ENCODE results near the gene EFR3B. TPM values are rescaled to one million over a fixed set of nuclear protein-coding genes. Genes with fewer than 3 reads are reported as not detected.

Gene EFR3B
- total and polyA plus RNA-seq, 2 of the 13 experiments (the other 11 are each of a cell fraction or from before 2014, with no cell fraction given), result 0.42 TPM

DNA sequence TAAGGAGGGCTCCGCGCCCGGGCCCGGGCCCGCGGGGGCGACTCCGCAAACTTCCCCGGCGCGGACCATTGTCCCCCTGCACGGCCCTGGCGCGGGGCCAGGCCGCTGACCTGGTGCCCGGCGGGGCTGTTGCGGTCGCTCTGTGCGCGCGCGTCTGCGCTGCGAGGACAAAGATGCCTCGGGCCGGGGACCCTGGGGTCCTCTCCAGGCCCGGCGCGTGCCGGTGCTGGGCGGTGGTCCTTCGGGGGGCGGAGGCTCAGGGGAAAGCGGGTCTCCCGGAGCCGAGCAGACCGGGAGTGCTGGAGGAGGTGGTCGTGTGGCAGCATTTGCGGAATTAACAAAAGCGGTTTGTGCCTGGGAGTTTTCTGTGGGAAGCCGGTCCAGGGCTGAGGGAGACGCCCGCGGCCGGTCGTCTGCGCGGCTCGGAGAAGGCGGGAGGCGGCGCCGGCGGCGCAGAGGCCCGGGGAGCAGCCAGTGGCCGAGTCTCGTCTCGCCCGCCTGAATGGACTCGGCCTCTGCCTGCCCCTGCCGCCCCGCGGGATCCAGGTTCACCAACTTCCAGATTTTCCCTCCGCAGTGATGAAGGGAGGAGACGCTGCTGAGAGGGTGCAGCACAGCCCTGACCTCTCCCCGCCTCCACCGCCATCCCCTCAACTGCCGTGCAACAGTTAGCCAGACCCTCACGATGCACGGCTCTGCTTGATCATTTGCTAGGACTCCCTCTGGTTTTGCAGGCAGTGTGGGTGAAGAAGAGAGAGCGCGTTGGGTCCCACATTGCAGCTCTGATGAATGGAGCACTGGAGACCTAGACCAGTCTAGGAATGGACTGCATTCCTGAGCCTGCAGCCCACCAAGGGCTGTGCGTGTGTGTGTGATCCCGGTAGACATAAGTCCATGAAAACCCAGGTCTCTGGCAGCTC, 705 bp downstream of the EFR3B start (continued):
- TF ChIP-seq ZNF790 (CRISPR knock-in tag; IDR thresholded peaks at IDR 0.05; ENCODE audit: borderline replicate concordance) (no peak), ZNF709 (CRISPR knock-in tag; IDR thresholded peaks at IDR 0.05) (peak; percentile 44; the same call in 1 of the 2 replicates), DPF2 (CRISPR knock-in tag; IDR thresholded peaks at IDR 0.05; ENCODE audit: borderline replicate concordance, low read depth) (no peak), MXD4 (CRISPR knock-in tag; IDR thresholded peaks at IDR 0.05) (peak; percentile 30; the same call in 1 of the 2 replicates), ZNF160 (CRISPR knock-in tag; IDR thresholded peaks at IDR 0.05) (no peak), BRD4 (CRISPR knock-in tag; IDR thresholded peaks at IDR 0.05) (no peak)
- TF ChIP-seq, protein P1, sequence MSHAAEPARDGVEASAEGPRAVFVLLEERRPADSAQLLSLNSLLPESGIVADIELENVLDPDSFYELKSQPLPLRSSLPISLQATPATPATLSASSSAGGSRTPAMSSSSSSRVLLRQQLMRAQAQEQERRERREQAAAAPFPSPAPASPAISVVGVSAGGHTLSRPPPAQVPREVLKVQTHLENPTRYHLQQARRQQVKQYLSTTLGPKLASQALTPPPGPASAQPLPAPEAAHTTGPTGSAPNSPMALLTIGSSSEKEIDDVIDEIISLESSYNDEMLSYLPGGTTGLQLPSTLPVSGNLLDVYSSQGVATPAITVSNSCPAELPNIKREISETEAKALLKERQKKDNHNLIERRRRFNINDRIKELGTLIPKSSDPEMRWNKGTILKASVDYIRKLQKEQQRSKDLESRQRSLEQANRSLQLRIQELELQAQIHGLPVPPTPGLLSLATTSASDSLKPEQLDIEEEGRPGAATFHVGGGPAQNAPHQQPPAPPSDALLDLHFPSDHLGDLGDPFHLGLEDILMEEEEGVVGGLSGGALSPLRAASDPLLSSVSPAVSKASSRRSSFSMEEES (CRISPR knock-in tag; IDR thresholded peaks at IDR 0.05), result no peak
- TF ChIP-seq, protein P2, sequence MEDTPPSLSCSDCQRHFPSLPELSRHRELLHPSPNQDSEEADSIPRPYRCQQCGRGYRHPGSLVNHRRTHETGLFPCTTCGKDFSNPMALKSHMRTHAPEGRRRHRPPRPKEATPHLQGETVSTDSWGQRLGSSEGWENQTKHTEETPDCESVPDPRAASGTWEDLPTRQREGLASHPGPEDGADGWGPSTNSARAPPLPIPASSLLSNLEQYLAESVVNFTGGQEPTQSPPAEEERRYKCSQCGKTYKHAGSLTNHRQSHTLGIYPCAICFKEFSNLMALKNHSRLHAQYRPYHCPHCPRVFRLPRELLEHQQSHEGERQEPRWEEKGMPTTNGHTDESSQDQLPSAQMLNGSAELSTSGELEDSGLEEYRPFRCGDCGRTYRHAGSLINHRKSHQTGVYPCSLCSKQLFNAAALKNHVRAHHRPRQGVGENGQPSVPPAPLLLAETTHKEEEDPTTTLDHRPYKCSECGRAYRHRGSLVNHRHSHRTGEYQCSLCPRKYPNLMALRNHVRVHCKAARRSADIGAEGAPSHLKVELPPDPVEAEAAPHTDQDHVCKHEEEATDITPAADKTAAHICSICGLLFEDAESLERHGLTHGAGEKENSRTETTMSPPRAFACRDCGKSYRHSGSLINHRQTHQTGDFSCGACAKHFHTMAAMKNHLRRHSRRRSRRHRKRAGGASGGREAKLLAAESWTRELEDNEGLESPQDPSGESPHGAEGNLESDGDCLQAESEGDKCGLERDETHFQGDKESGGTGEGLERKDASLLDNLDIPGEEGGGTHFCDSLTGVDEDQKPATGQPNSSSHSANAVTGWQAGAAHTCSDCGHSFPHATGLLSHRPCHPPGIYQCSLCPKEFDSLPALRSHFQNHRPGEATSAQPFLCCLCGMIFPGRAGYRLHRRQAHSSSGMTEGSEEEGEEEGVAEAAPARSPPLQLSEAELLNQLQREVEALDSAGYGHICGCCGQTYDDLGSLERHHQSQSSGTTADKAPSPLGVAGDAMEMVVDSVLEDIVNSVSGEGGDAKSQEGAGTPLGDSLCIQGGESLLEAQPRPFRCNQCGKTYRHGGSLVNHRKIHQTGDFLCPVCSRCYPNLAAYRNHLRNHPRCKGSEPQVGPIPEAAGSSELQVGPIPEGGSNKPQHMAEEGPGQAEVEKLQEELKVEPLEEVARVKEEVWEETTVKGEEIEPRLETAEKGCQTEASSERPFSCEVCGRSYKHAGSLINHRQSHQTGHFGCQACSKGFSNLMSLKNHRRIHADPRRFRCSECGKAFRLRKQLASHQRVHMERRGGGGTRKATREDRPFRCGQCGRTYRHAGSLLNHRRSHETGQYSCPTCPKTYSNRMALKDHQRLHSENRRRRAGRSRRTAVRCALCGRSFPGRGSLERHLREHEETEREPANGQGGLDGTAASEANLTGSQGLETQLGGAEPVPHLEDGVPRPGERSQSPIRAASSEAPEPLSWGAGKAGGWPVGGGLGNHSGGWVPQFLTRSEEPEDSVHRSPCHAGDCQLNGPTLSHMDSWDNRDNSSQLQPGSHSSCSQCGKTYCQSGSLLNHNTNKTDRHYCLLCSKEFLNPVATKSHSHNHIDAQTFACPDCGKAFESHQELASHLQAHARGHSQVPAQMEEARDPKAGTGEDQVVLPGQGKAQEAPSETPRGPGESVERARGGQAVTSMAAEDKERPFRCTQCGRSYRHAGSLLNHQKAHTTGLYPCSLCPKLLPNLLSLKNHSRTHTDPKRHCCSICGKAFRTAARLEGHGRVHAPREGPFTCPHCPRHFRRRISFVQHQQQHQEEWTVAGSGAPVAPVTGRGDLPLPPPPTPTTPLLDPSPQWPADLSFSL (CRISPR knock-in tag; IDR thresholded peaks at IDR 0.05), result no peak
- TF ChIP-seq, protein P3, sequence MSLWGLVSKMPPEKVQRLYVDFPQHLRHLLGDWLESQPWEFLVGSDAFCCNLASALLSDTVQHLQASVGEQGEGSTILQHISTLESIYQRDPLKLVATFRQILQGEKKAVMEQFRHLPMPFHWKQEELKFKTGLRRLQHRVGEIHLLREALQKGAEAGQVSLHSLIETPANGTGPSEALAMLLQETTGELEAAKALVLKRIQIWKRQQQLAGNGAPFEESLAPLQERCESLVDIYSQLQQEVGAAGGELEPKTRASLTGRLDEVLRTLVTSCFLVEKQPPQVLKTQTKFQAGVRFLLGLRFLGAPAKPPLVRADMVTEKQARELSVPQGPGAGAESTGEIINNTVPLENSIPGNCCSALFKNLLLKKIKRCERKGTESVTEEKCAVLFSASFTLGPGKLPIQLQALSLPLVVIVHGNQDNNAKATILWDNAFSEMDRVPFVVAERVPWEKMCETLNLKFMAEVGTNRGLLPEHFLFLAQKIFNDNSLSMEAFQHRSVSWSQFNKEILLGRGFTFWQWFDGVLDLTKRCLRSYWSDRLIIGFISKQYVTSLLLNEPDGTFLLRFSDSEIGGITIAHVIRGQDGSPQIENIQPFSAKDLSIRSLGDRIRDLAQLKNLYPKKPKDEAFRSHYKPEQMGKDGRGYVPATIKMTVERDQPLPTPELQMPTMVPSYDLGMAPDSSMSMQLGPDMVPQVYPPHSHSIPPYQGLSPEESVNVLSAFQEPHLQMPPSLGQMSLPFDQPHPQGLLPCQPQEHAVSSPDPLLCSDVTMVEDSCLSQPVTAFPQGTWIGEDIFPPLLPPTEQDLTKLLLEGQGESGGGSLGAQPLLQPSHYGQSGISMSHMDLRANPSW (CRISPR knock-in tag; IDR thresholded peaks at IDR 0.05; ENCODE audit: borderline replicate concordance), result no peak
- TF ChIP-seq, protein P4, sequence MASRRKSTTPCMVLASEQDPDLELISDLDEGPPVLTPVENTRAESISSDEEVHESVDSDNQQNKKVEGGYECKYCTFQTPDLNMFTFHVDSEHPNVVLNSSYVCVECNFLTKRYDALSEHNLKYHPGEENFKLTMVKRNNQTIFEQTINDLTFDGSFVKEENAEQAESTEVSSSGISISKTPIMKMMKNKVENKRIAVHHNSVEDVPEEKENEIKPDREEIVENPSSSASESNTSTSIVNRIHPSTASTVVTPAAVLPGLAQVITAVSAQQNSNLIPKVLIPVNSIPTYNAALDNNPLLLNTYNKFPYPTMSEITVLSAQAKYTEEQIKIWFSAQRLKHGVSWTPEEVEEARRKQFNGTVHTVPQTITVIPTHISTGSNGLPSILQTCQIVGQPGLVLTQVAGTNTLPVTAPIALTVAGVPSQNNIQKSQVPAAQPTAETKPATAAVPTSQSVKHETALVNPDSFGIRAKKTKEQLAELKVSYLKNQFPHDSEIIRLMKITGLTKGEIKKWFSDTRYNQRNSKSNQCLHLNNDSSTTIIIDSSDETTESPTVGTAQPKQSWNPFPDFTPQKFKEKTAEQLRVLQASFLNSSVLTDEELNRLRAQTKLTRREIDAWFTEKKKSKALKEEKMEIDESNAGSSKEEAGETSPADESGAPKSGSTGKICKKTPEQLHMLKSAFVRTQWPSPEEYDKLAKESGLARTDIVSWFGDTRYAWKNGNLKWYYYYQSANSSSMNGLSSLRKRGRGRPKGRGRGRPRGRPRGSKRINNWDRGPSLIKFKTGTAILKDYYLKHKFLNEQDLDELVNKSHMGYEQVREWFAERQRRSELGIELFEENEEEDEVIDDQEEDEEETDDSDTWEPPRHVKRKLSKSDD (CRISPR knock-in tag; IDR thresholded peaks at IDR 0.05; ENCODE audit: low read depth), result 0 out of 2 replicates have a peak, but pooled peaks have one; percentile 40
- TF ChIP-seq, protein P5, sequence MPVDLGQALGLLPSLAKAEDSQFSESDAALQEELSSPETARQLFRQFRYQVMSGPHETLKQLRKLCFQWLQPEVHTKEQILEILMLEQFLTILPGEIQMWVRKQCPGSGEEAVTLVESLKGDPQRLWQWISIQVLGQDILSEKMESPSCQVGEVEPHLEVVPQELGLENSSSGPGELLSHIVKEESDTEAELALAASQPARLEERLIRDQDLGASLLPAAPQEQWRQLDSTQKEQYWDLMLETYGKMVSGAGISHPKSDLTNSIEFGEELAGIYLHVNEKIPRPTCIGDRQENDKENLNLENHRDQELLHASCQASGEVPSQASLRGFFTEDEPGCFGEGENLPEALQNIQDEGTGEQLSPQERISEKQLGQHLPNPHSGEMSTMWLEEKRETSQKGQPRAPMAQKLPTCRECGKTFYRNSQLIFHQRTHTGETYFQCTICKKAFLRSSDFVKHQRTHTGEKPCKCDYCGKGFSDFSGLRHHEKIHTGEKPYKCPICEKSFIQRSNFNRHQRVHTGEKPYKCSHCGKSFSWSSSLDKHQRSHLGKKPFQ (CRISPR knock-in tag; IDR thresholded peaks at IDR 0.05; ENCODE audit: insufficient replicate concordance), result no peak
